Central memory CD8-positive, alpha-beta T cell (primary cell): ENCODE measurements around the gene GRPEL2.

Experiments
- ATAC-seq: fragments of 150-1000 bp; cut with Tn5 transposase; replicated peaks from 2 replicates; pipeline ENCODE4 v1.10.0; 2022; ENCODE audit warnings: mild to moderate bottlenecking, moderate FRiP score, moderate number of reproducible peaks; ENCODE audit not compliant: poor library complexity, severe bottlenecking; ENCODE audit errors: extremely low read depth
- DNase-seq, 2 donors: peaks; one replicate each; pipeline ENCODE4 v3.0.0; 2021; ENCODE audit warnings: low spot score in 2 of 2
- H3K27ac Mint-ChIP-seq: one replicate; pipeline ENCODE4 v1.8.0; 2022; ENCODE audit warnings: low read depth, mild to moderate bottlenecking, moderate library complexity, mixed read lengths
- H3K27me3 Mint-ChIP-seq: one replicate; pipeline ENCODE4 v1.8.0; 2022; ENCODE audit warnings: mixed read lengths
- H3K36me3 Mint-ChIP-seq: one replicate; pipeline ENCODE4 v1.8.0; 2022; ENCODE audit warnings: mild to moderate bottlenecking, moderate library complexity, mixed read lengths; ENCODE audit not compliant: insufficient read depth
- H3K4me1 Mint-ChIP-seq: one replicate; pipeline ENCODE4 v1.8.0; 2022; ENCODE audit warnings: mixed read lengths
- H3K4me3 Mint-ChIP-seq: one replicate; pipeline ENCODE4 v1.8.0; 2022; ENCODE audit warnings: mild to moderate bottlenecking, moderate library complexity, mixed read lengths
- H3K9me3 Mint-ChIP-seq: one replicate; pipeline ENCODE4 v1.8.0; 2022; ENCODE audit warnings: mixed read lengths

Gene GRPEL2

GRCh38 chr5:149324641-149325040, 20.7 kb upstream of the GRPEL2 start:
- H3K27me3 Mint-ChIP-seq, result no peaks in the 10 kb centered on the region
- no peak overlapping the region for H3K27ac Mint-ChIP-seq
- ATAC-seq, result no peak
- no peaks in the 10 kb centered on the region for H3K4me1 Mint-ChIP-seq
- no peaks in the 10 kb centered on the region for H3K9me3 Mint-ChIP-seq
- no peak for DNase-seq
- H3K36me3 Mint-ChIP-seq, result no peaks in the 10 kb centered on the region
- no peak overlapping the region for H3K4me3 Mint-ChIP-seq

GRCh38 chr5:149325166-149325735, 20.0 kb upstream of the GRPEL2 start:
- Mint-ChIP-seq H3K27ac (no peak overlapping the region), H3K27me3 (no peaks in the 10 kb centered on the region), H3K4me3 (no peak overlapping the region), H3K36me3 (no peaks in the 10 kb centered on the region), H3K4me1 (no peaks in the 10 kb centered on the region), H3K9me3 (no peaks in the 10 kb centered on the region)
- ATAC-seq (no peak), DNase-seq (no peak)

- no peaks in the 10 kb centered on the region for H3K36me3 Mint-ChIP-seq
- no peaks in the 10 kb centered on the region for H3K9me3 Mint-ChIP-seq
- no peaks in the 10 kb centered on the region for H3K4me1 Mint-ChIP-seq
- H3K4me3 Mint-ChIP-seq, result no peak overlapping the region
- DNase-seq (no peak), ATAC-seq (no peak)
- H3K27ac Mint-ChIP-seq, result no peak overlapping the region
- no peaks in the 10 kb centered on the region for H3K27me3 Mint-ChIP-seq
Observed at GRCh38 chr5:149325894-149326293, 19.4 kb upstream of the GRPEL2 start.

- Mint-ChIP-seq H3K27ac (no peak overlapping the region), H3K36me3 (no peaks in the 10 kb centered on the region), H3K4me1 (no peaks in the 10 kb centered on the region), H3K27me3 (no peaks in the 10 kb centered on the region), H3K9me3 (no peaks in the 10 kb centered on the region), H3K4me3 (no peak overlapping the region)
- DNase-seq (no peak), ATAC-seq (no peak)
Observed at GRCh38 chr5:149326611-149327010, 18.7 kb upstream of the GRPEL2 start.

- H3K36me3 Mint-ChIP-seq, result no peaks in the 10 kb centered on the region
- ATAC-seq (no peak), DNase-seq (no peak)
- H3K27ac Mint-ChIP-seq, result no peak overlapping the region
- no peak overlapping the region for H3K4me3 Mint-ChIP-seq
- H3K27me3 Mint-ChIP-seq, result no peaks in the 10 kb centered on the region
- H3K4me1 Mint-ChIP-seq, result no peaks in the 10 kb centered on the region
- H3K9me3 Mint-ChIP-seq, result no peaks in the 10 kb centered on the region
Observed at GRCh38 chr5:149328177-149328576, 17.1 kb upstream of the GRPEL2 start.

GRCh38 chr5:149333711-149334443, 11.4 kb upstream of the GRPEL2 start:
- Mint-ChIP-seq H3K36me3 (peaks cover 4% of the 10 kb centered on the region), H3K9me3 (no peaks in the 10 kb centered on the region), H3K27ac (no peak overlapping the region), H3K4me3 (no peak overlapping the region), H3K27me3 (peaks cover 9% of the 10 kb centered on the region), H3K4me1 (no peaks in the 10 kb centered on the region)
- DNase-seq (no peak), ATAC-seq (no peak)

GRCh38 chr5:149337736-149338135, 7.6 kb upstream of the GRPEL2 start:
- Mint-ChIP-seq H3K9me3 (no peaks in the 10 kb centered on the region), H3K27ac (no peak overlapping the region), H3K4me3 (no peak overlapping the region), H3K36me3 (peaks cover 4% of the 10 kb centered on the region), H3K4me1 (no peaks in the 10 kb centered on the region), H3K27me3 (peaks cover 9% of the 10 kb centered on the region)
- DNase-seq (no peak), ATAC-seq (no peak)

- DNase-seq, result no peak
- Mint-ChIP-seq H3K4me3 (no peak overlapping the region), H3K4me1 (no peaks in the 10 kb centered on the region), H3K9me3 (no peaks in the 10 kb centered on the region), H3K27me3 (peaks cover 9% of the 10 kb centered on the region), H3K27ac (no peak overlapping the region), H3K36me3 (peaks cover 4% of the 10 kb centered on the region)
- no peak for ATAC-seq
Observed at GRCh38 chr5:149338364-149338763, 6.9 kb upstream of the GRPEL2 start.

GRCh38 chr5:149340920-149341319, 4.4 kb upstream of the GRPEL2 start:
- no peaks in the 10 kb centered on the region for H3K27me3 Mint-ChIP-seq
- H3K36me3 Mint-ChIP-seq, result peaks cover 8% of the 10 kb centered on the region
- peaks cover 18% of the 10 kb centered on the region for H3K4me1 Mint-ChIP-seq
- no peak overlapping the region for H3K4me3 Mint-ChIP-seq
- no peak overlapping the region for H3K27ac Mint-ChIP-seq
- no peaks in the 10 kb centered on the region for H3K9me3 Mint-ChIP-seq
- DNase-seq, result no peak
- ATAC-seq, result no peak

GRCh38 chr5:149341876-149342275, 3.4 kb upstream of the GRPEL2 start:
- Mint-ChIP-seq H3K27ac (no peak overlapping the region), H3K36me3 (peaks cover 12% of the 10 kb centered on the region), H3K4me3 (no peak overlapping the region), H3K4me1 (peaks cover 24% of the 10 kb centered on the region), H3K27me3 (no peaks in the 10 kb centered on the region), H3K9me3 (no peaks in the 10 kb centered on the region)
- no peak for DNase-seq
- ATAC-seq, result no peak

GRCh38 chr5:149344151-149344550, 1.1 kb upstream of the GRPEL2 start:
- H3K4me1 Mint-ChIP-seq, result peaks cover 44% of the 10 kb centered on the region
- peak overlapping the region; percentile 90 for H3K4me3 Mint-ChIP-seq
- no peak for DNase-seq
- peaks cover 22% of the 10 kb centered on the region for H3K36me3 Mint-ChIP-seq
- H3K9me3 Mint-ChIP-seq, result no peaks in the 10 kb centered on the region
- no peak for ATAC-seq
- H3K27me3 Mint-ChIP-seq, result no peaks in the 10 kb centered on the region
- H3K27ac Mint-ChIP-seq, result no peak overlapping the region

GRCh38 chr5:149345892-149346222, 558 bp downstream of the GRPEL2 start:
- peak overlapping the region; percentile 84 for H3K27ac Mint-ChIP-seq
- peaks cover 56% of the 10 kb centered on the region for H3K4me1 Mint-ChIP-seq
- H3K4me3 Mint-ChIP-seq, result peak overlapping the region; percentile 90
- no peak for DNase-seq
- peaks cover 39% of the 10 kb centered on the region for H3K36me3 Mint-ChIP-seq
- no peaks in the 10 kb centered on the region for H3K9me3 Mint-ChIP-seq
- no peaks in the 10 kb centered on the region for H3K27me3 Mint-ChIP-seq
- no peak for ATAC-seq

GRCh38 chr5:149348518-149348917, 3.2 kb downstream of the GRPEL2 start:
- peak overlapping the region; percentile 83 for H3K27ac Mint-ChIP-seq
- DNase-seq (no peak), ATAC-seq (no peak)
- H3K27me3 Mint-ChIP-seq, result no peaks in the 10 kb centered on the region
- peaks cover 61% of the 10 kb centered on the region for H3K36me3 Mint-ChIP-seq
- H3K9me3 Mint-ChIP-seq, result no peaks in the 10 kb centered on the region
- peak overlapping the region; percentile 51 for H3K4me3 Mint-ChIP-seq
- H3K4me1 Mint-ChIP-seq, result peaks cover 63% of the 10 kb centered on the region
